Subcutaneous adipose tissue (tissue), 4 donors: ENCODE measurements around the gene IQGAP2. TPM values are rescaled to one million over a fixed set of nuclear protein-coding genes. Genes with fewer than 3 reads are reported as not detected.

Experiments used
- total RNA-seq, 4 donors: library from RNA; depleted of rRNA; stranded (reverse); fragments of >200 nt; gene quantifications; one replicate each; pipeline ENCODE4 v1.1.0, GENCODE V29; 2016
- TF ChIP-seq, protein P1 (sequence below): fragments of 450-650 bp; IDR thresholded peaks from one replicate; pipeline ENCODE4 v1.5.1; 2016; ENCODE audit warnings: low read depth, mild to moderate bottlenecking, control low read depth, antibody characterized with exemption, moderate library complexity

Gene IQGAP2
- total RNA-seq, 4 donors from 2014 or later, result 16.8 to 119 (median 57.0) TPM

DNA sequence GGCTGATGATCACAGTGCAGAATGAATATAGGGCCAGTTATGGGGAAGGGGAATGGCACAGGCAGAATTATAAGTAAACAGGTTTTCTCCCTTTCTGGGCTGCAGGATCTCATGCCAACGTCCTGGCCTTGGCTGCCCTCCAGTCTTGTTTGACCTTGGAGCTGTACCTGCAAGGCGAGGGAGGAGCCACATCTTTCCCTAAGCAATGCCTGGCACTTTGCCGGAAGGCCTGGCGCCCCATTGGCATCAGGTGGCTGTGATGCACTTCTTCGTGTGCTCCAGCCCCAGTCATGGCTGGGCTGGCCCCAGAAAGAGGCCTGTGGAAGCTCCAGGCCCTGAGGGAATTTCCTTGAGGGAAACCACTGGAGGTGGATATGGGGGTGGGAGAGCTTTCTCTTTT, 16.7 kb upstream of the IQGAP2 start:
- TF ChIP-seq, protein P1, sequence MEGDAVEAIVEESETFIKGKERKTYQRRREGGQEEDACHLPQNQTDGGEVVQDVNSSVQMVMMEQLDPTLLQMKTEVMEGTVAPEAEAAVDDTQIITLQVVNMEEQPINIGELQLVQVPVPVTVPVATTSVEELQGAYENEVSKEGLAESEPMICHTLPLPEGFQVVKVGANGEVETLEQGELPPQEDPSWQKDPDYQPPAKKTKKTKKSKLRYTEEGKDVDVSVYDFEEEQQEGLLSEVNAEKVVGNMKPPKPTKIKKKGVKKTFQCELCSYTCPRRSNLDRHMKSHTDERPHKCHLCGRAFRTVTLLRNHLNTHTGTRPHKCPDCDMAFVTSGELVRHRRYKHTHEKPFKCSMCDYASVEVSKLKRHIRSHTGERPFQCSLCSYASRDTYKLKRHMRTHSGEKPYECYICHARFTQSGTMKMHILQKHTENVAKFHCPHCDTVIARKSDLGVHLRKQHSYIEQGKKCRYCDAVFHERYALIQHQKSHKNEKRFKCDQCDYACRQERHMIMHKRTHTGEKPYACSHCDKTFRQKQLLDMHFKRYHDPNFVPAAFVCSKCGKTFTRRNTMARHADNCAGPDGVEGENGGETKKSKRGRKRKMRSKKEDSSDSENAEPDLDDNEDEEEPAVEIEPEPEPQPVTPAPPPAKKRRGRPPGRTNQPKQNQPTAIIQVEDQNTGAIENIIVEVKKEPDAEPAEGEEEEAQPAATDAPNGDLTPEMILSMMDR, result no peak

DNA sequence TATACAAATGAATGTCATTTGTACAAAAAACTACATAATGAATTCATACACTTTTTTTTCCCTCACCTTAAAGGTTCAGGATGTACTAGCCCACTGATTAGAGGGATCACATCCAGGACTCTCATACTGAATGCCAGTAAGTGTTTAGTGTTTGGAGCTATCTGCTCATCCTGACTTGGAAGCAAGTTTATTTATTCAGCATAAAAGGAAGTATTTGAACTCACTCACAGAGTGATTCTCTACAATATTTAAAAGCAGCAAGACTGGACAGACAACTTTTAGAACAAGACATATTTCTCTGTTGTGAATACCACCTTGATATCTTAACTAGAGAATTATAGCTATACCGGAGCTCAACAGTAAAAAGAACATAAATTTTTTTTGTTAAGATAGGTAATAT, 14.8 kb upstream of the IQGAP2 start:
- TF ChIP-seq, protein P1, result no peak

DNA sequence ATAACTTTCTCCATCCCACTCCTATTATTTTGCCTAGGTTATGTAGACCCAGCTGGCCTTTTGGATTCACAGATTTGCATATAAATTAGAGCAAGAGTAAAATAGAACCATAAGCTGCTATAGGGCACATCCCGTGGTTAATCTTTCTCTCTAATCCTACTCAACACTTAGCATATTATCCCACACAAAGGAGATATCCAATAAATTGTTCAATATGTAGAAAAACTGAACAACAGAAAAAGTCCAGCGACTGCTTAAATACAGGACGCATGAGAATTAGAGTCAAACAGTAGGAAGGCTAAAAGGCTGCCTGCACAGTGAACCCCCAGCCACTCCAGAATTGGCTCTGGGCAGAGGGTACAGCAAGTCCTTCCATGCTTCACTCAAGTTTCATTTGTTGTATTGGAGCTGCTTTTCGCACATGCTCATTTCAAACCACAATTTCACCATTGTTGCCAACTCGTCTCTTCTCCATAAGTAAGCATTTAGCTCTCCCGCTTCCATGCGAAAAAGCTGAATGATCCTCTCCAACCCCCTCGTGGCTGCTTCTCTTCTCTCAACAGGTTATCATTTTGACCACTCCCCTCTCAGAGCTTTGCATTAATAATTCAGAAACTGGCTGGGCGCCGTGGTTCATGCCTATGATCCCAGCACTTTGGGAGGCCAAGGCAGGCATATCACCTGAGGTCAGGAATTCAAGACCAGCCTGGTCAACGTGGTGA, 14.1 kb upstream of the IQGAP2 start:
- TF ChIP-seq, protein P1, result no peak

DNA sequence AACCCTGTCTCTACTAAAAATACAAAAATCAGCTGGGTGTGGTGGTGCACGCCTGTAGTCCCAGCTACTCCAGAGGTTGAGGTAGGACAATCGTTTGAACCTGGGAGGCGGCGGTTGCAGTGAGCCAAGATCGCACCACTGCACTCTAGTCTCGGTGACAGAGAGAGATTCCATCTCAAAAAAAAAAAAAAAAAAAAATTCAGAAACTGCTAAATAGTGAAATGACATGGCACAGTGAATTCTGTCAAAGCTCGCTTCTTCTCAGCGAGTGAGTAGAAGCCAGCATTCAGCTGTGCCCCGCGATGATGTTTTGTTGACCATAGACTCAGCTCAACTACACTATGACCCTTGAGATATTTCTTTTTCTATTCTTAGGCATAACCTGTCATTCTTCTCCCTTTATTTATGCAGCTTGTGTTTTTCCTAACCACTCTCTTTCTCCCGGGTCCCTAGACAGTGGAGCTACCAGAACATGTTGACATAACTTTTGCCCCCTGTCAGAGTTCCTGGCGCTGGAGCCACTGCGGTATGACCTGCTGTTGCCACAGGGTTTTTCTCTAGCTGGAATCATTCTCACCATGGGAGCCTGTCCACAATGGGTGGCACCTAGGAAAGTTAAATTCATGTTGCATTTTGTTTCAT, 13.5 kb upstream of the IQGAP2 start:
- TF ChIP-seq, protein P1, result no peak

DNA sequence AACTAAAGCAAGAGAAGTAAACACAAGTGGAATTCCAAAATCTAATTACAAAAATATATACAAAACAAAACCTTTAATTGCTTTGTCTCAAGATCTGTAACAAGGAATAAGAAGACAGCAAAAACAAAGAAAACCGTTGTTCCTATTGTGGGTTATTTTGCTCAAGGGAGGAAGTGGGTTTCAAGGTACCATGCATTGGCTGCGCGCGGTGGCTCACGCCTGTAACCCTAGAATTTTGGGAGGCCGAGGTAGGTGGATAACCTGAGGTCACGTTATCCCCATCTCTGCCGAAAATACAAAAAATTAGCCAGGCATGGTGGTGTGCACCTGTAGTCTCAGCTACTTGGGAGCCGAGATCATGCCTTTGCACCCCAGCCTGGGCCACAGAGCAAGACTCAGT, 12.1 kb upstream of the IQGAP2 start:
- TF ChIP-seq, protein P1, result no peak

DNA sequence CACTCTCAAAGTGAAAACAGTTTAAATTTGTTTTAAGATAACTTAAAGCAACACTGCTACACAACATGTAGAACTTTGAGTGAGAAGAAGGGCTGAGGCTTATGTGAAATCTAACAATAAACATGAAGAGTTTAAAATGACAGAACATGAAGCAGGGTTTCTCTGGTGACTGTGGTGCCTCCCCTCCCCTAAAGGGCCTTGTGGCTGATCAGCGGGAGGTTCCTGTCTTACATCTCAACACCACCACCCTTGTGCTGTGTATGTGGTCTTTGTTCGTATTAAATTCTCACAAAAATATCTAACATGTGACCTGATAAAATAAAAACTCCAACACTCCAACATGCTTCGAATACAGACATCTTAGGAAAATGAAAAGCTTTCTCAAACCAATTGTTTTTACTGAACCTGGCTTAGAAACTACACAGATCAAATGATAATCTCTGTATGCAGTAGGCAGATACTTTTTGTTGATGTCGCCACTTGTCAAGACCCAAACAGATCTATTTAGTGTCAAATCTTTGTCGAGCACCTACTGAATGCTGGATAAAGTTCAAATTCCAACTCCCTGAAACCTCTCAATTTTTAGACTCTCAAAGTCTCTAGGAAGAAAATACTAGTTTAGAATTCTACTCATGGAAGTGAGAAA, 9.9 kb upstream of the IQGAP2 start:
- TF ChIP-seq, protein P1, result no peak

DNA sequence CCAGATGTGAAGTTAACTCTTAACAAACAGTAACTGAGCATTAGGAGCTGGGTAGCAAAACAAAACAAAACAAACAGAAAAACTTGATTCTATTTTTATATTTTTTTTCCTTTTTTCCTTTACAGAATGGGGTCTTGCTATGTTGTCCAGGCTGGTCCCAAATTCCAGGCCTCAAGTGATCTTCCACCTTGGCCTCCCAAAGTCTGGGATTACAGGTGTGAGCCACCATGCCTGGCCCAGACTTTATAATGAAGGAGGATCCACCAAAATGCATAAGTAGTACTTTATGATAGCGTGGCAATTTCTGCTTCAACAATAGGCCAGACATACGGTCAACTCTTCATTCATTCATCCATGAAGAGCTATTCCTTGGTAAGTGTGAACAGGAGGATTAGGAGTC, 5.9 kb upstream of the IQGAP2 start:
- TF ChIP-seq, protein P1, result no peak
